MCF 10A (cell line): ENCODE data around the gene TMEM72. TPM values are rescaled to one million over a fixed set of nuclear protein-coding genes. Genes with fewer than 3 reads are reported as not detected.

ENCODE experiments used
- BruUV-seq: library from RNA; stranded (reverse); fragments of 400-500 nt; replicated peaks from 2 replicates; lab custom pipeline; 2021; lab: Mats Ljungman, UMichigan
- CTCF ChIA-PET: fragments of 300-600 bp; sonication (Branson Sonifier 250); formaldehyde crosslinking; extraction: SDS; loops from one replicate; lab custom pipeline; 2021; ENCODE audit warnings: antibody characterized with exemption, inconsistent platforms; lab: Yijun Ruan, JAX
- POLR2A ChIA-PET: fragments of 300-600, 350-650 bp; sonication (Branson Sonifier 250); formaldehyde crosslinking; extraction: SDS; loops from one replicate; lab custom pipeline; 2020; ENCODE audit warnings: antibody characterized with exemption, inconsistent platforms; lab: Yijun Ruan, JAX
- DNase-seq: peaks from one replicate; pipeline ENCODE4 v3.0.0-alpha.2; 2018; ENCODE audit not compliant: unreplicated experiment
- H3K27ac Mint-ChIP-seq: one replicate; pipeline ENCODE4 v1.8.0; 2022; ENCODE audit warnings: mild to moderate bottlenecking, low read depth, mixed read lengths; ENCODE audit not compliant: unreplicated experiment
- H3K27me3 Mint-ChIP-seq: one replicate; pipeline ENCODE4 v1.8.0; 2022; ENCODE audit warnings: mixed read lengths; ENCODE audit not compliant: insufficient read depth, unreplicated experiment
- H3K36me3 Mint-ChIP-seq: one replicate; pipeline ENCODE4 v1.8.0; 2022; ENCODE audit warnings: mild to moderate bottlenecking, moderate library complexity, mixed read lengths; ENCODE audit not compliant: insufficient read depth, unreplicated experiment
- H3K4me1 Mint-ChIP-seq: one replicate; pipeline ENCODE4 v1.8.0; 2022; ENCODE audit warnings: mixed read lengths; ENCODE audit not compliant: insufficient read depth, unreplicated experiment
- H3K4me3 Mint-ChIP-seq: one replicate; pipeline ENCODE4 v1.8.0; 2022; ENCODE audit warnings: mild to moderate bottlenecking, moderate library complexity, mixed read lengths; ENCODE audit not compliant: unreplicated experiment
- H3K9me3 Mint-ChIP-seq: one replicate; pipeline ENCODE4 v1.8.0; 2022; ENCODE audit warnings: mixed read lengths; ENCODE audit not compliant: unreplicated experiment
- CTCF ChIP-seq: fragments of 200-600 bp; IDR thresholded peaks from one replicate; pipeline ENCODE4 v1.8.0; 2022; ENCODE audit warnings: antibody characterized with exemption, mild to moderate bottlenecking; ENCODE audit not compliant: unreplicated experiment
- intact Hi-C: fragments of 100-400 bp; cut with micrococcal nuclease; formaldehyde crosslinking; loops from 2 replicates; pipeline ENCODE4 v1.14.1; 2022
- total RNA-seq: library from RNA; stranded (reverse); gene quantifications from 2 replicates; pipeline ENCODE4 v1.2.3, GENCODE V29; 2022

Gene TMEM72
- total RNA-seq, 1 experiment from 2014 or later, result not detected

- TF ChIP-seq CTCF, result no peak
- Mint-ChIP-seq H3K4me1 (no peaks in the 10 kb centered on the region), H3K9me3 (no peaks in the 10 kb centered on the region), H3K4me3 (no peak overlapping the region), H3K27me3 (no peaks in the 10 kb centered on the region), H3K27ac (no peak overlapping the region), H3K36me3 (no peaks in the 10 kb centered on the region)
- ChIA-PET POLR2A (interaction anchor here (1.1 kb wide), 1 partner anchor 8 kb away, joined by 4 read pairs; no protein-coding TSS in a partner anchor), CTCF (interaction anchor here (6.4 kb wide), 1 partner anchor 17 kb away, joined by 28 read pairs; no protein-coding TSS in a partner anchor)
- intact Hi-C loops, result no loop called here
- no peak for DNase-seq
- BruUV-seq, result no TSS peak
These were observed 39.4 kb downstream of the TMEM72 start for GRCh38 chr10:44950326-44951225.

- Mint-ChIP-seq H3K4me1 (no peaks in the 10 kb centered on the region), H3K27me3 (no peaks in the 10 kb centered on the region), H3K27ac (no peak overlapping the region), H3K9me3 (no peaks in the 10 kb centered on the region), H3K4me3 (no peak overlapping the region), H3K36me3 (no peaks in the 10 kb centered on the region)
- ChIA-PET POLR2A (no interaction called here), CTCF (interaction anchor here (0.6 to 6.4 kb wide), 4 partner anchors 15 to 1461 kb away, joined by 4 to 28 read pairs (median 10); no protein-coding TSS in a partner anchor)
- intact Hi-C loops, result no loop called here
- no peak for TF ChIP-seq CTCF
- BruUV-seq, result no TSS peak
- no peak for DNase-seq
These were observed 40.6 kb downstream of the TMEM72 start for GRCh38 chr10:44951576-44952226.

GRCh38 chr10:44952779-44953231 lies 41.7 kb downstream of the TMEM72 start:
- H3K36me3 Mint-ChIP-seq, result no peaks in the 10 kb centered on the region
- TF ChIP-seq CTCF, result no peak
- H3K27me3 Mint-ChIP-seq, result no peaks in the 10 kb centered on the region
- no peak for DNase-seq
- POLR2A ChIA-PET, result no interaction called here
- H3K4me3 Mint-ChIP-seq, result no peak overlapping the region
- CTCF ChIA-PET, result interaction anchor here (0.5 to 3.2 kb wide), 5 partner anchors 14 to 609 kb away, joined by 3 to 11 read pairs (median 3); no protein-coding TSS in a partner anchor
- no peaks in the 10 kb centered on the region for H3K9me3 Mint-ChIP-seq
- no TSS peak for BruUV-seq
- H3K27ac Mint-ChIP-seq, result no peak overlapping the region
- no peaks in the 10 kb centered on the region for H3K4me1 Mint-ChIP-seq
- intact Hi-C loops, result no loop called here

GRCh38 chr10:44954042-44954441 lies 42.9 kb downstream of the TMEM72 start:
- H3K27ac Mint-ChIP-seq, result no peak overlapping the region
- CTCF ChIA-PET, result interaction anchor here (0.8 to 3.2 kb wide), 3 partner anchors 12 to 22 kb away, joined by 3 to 11 read pairs (median 10); no protein-coding TSS in a partner anchor
- intact Hi-C loops, result no loop called here
- H3K4me3 Mint-ChIP-seq, result no peak overlapping the region
- no peak for TF ChIP-seq CTCF
- H3K27me3 Mint-ChIP-seq, result no peaks in the 10 kb centered on the region
- peaks cover 9% of the 10 kb centered on the region for H3K4me1 Mint-ChIP-seq
- no TSS peak for BruUV-seq
- POLR2A ChIA-PET, result no interaction called here
- H3K36me3 Mint-ChIP-seq, result no peaks in the 10 kb centered on the region
- no peak for DNase-seq
- no peaks in the 10 kb centered on the region for H3K9me3 Mint-ChIP-seq
